Measurements from ENCODE around the gene DHRS12. TPM values are rescaled to one million over a fixed set of nuclear protein-coding genes. Genes with fewer than 3 reads are reported as not detected.

Gene DHRS12
- polyA plus RNA-seq, 1 experiment, result 5.6 TPM

DNA sequence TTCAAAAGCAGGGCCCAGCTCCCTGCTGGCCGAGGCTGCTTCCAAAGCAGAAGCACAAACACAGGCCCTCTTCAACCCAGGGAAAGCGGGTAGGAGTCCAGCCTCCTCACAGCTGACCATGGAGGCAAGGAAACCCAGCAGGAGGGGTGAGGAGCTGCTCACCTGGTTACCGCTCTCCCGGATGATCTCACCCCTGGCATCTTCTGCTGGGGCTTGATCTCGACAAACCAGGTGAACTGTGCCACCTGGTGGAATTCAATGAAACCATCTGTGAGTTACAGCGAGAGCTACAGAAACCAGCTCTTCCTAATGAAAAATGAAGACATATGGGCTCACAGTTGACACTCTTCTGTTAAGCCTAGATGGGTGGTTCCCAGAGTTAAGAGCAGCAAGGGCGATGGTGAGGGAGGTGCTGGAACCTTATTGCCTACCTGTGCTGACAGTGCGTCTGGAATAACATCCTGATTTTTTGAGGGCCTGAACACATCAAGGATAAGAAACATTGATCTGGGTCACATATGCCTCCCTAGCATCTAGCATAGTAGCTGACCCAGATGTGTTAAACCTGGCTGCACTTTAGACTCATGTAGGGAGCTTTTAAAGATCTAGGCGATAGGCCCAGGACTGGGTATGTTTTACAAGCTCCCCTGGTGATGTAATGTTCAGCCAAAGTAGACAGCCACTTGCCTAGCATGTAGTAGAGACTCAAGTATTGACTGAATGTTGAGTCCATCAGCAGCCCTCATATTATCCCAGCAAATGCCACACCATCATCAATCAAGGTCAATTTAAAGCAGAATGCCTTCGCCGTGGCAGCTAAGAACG is 6.1 kb downstream of the DHRS12 start:
- ChIA-PET POLR2A (no interaction called here), CTCF (interaction anchor here (0.5 to 2.2 kb wide), 21 partner anchors 10 to 673 kb away, joined by 3 to 10 read pairs (median 4); no protein-coding TSS in a partner anchor)

DNA sequence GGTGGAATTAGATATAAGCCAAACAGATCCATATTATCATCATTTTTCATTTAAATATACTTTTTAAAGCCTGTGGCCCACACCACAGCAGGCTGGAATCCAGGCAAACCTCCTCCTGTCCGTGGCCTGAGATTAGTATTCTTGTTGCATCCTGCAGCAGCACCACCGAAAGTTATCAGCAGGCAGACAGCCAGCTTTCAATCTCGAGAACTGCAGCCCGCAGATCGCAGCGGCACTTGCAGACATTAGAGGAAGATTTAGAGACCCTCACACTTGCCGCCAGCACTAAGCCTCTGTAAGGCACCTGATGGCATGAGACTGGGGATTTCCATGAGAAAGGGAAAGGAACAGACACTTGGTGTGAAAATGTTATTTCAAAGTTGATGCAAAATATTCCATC is 7.4 kb downstream of the DHRS12 start:
- Histone ChIP-seq H3K27me3 (ENCODE audit: control insufficient read depth, insufficient read depth, low read length) (peaks cover 2% of the 10 kb centered on the region), H3K4me3 (ENCODE audit: low read depth, low read length) (no peak overlapping the region), H3K36me3 (ENCODE audit: control insufficient read depth, insufficient read depth, low read length) (no peaks in the 10 kb centered on the region)
- POLR2A ChIA-PET, result no interaction called here
- TF ChIP-seq, protein P1, sequence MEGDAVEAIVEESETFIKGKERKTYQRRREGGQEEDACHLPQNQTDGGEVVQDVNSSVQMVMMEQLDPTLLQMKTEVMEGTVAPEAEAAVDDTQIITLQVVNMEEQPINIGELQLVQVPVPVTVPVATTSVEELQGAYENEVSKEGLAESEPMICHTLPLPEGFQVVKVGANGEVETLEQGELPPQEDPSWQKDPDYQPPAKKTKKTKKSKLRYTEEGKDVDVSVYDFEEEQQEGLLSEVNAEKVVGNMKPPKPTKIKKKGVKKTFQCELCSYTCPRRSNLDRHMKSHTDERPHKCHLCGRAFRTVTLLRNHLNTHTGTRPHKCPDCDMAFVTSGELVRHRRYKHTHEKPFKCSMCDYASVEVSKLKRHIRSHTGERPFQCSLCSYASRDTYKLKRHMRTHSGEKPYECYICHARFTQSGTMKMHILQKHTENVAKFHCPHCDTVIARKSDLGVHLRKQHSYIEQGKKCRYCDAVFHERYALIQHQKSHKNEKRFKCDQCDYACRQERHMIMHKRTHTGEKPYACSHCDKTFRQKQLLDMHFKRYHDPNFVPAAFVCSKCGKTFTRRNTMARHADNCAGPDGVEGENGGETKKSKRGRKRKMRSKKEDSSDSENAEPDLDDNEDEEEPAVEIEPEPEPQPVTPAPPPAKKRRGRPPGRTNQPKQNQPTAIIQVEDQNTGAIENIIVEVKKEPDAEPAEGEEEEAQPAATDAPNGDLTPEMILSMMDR (IDR thresholded peaks at IDR 0.05; ENCODE audit: insufficient read depth, low read depth, low read length), result no peak
- no peak for DNase-seq (ENCODE audit: low read depth)
- CTCF ChIA-PET, result interaction anchor here (0.8 to 1.8 kb wide), 12 partner anchors 9 to 656 kb away, joined by 3 to 8 read pairs (median 4); no protein-coding TSS in a partner anchor

More for the DNA sequence above, 6.1 kb downstream of the DHRS12 start:
- no peaks in the 10 kb centered on the region for H3K36me3 ChIP-seq (ENCODE audit: control insufficient read depth, insufficient read depth, low read length)
- peaks cover 2% of the 10 kb centered on the region for H3K27me3 ChIP-seq (ENCODE audit: control insufficient read depth, insufficient read depth, low read length)
- H3K4me3 ChIP-seq (ENCODE audit: low read depth, low read length), result no peak overlapping the region
- TF ChIP-seq, protein P1 (IDR thresholded peaks at IDR 0.05; ENCODE audit: insufficient read depth, low read depth, low read length), result peak; percentile 39; the same call in 1 of the 2 replicates
- no peak for DNase-seq (ENCODE audit: low read depth)

DNA sequence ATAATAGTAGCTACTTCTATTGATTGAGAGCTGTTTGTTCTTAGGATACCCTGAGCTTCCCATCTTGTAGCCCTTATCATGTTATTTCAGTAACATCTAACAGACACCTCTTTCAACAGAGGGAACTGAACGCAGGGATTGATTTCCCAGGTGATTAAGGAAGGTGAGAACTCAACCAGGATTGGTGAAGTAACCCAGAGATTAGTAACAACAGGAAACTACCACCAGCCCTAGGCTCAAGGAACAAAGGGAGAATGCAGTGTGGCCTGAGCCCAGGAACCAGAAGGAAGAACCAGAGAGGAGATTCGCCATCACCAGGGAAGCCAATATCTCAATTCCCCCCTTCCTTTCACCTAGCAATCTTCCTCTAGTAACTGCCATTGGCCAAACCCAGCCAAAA is 8.5 kb downstream of the DHRS12 start:
- H3K27me3 ChIP-seq (ENCODE audit: control insufficient read depth, insufficient read depth, low read length), result peaks cover 2% of the 10 kb centered on the region
- ChIA-PET POLR2A (interaction anchor here (0.6 kb wide), 1 partner anchor 840 kb away, joined by 6 read pairs; no protein-coding TSS in a partner anchor), CTCF (interaction anchor here (1.0 to 1.6 kb wide), 5 partner anchors 10 to 509 kb away, joined by 3 to 4 read pairs (median 3); no protein-coding TSS in a partner anchor)
- H3K36me3 ChIP-seq (ENCODE audit: control insufficient read depth, insufficient read depth, low read length), result no peaks in the 10 kb centered on the region
- no peak for DNase-seq (ENCODE audit: low read depth)
- H3K4me3 ChIP-seq (ENCODE audit: low read depth, low read length), result no peak overlapping the region
- TF ChIP-seq, protein P1 (IDR thresholded peaks at IDR 0.05; ENCODE audit: insufficient read depth, low read depth, low read length), result no peak

GRCh38 chr13:51794964-51795363 is 9.0 kb downstream of the DHRS12 start:
- H3K4me3 ChIP-seq (ENCODE audit: low read depth, low read length), result no peak overlapping the region
- TF ChIP-seq, protein P1 (IDR thresholded peaks at IDR 0.05; ENCODE audit: insufficient read depth, low read depth, low read length), result no peak
- no peaks in the 10 kb centered on the region for H3K36me3 ChIP-seq (ENCODE audit: control insufficient read depth, insufficient read depth, low read length)
- ChIA-PET CTCF (interaction anchor here (1.0 to 1.6 kb wide), 5 partner anchors 9 to 508 kb away, joined by 3 to 4 read pairs (median 3); no protein-coding TSS in a partner anchor), POLR2A (no interaction called here)
- no peak for DNase-seq (ENCODE audit: low read depth)
- H3K27me3 ChIP-seq (ENCODE audit: control insufficient read depth, insufficient read depth, low read length), result peaks cover 1% of the 10 kb centered on the region

DNA sequence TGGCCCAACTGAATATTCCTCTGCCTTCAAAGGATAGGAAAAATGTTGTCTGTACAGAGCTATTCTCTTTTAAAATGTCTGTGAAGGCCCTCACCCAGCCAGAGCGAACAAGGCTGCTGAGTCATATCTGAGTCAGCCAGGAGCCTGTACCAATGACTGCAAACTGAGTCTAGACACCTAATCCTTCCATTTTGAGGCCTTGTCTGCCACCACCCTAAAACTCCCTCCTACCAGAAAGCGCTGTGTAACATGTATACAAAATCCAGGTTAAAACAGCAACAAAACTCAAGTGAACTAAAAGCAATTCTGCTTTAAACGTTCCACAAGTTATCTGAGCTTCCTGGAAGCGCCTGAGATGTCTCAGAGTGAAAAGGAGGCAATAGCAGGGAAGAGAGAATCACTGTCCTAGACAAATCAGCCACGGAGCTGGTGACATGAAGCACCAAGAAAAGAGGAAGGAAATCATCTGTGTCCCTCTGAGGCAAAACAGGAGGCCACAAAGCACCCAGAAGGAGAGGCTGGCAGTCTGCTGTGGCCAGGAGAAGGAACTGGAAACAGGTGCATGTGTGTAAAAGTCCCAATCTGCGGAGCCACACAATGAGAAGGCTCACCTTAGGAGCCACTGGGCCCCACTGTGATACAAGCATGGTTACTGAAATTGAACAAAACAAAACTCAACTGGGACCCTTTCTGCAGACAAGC is 10.2 kb downstream of the DHRS12 start:
- ChIA-PET CTCF (no interaction called here), POLR2A (interaction anchor here (0.9 kb wide), 1 partner anchor 341 kb away, joined by 3 read pairs; no protein-coding TSS in a partner anchor)
- peak; percentile 26 for DNase-seq (ENCODE audit: low read depth)
- H3K4me3 ChIP-seq (ENCODE audit: low read depth, low read length), result no peak overlapping the region
- no peaks in the 10 kb centered on the region; the same call in 1 of the 2 replicates for H3K27me3 ChIP-seq (ENCODE audit: control insufficient read depth, insufficient read depth, low read length)
- H3K36me3 ChIP-seq (ENCODE audit: control insufficient read depth, insufficient read depth, low read length), result no peaks in the 10 kb centered on the region
- TF ChIP-seq, protein P1 (IDR thresholded peaks at IDR 0.05; ENCODE audit: insufficient read depth, low read depth, low read length), result no peak

Data from BJ (cell line).